Measurements from ENCODE around the gene SMYD3. TPM values are rescaled to one million over a fixed set of nuclear protein-coding genes. Genes with fewer than 3 reads are reported as not detected.

The SMYD3 gene
- total RNA-seq, 1 donor from 2014 or later: 35.4 TPM

- no peaks in the 10 kb centered on the region for H3K36me3 Mint-ChIP-seq (ENCODE audit: low read depth, unreplicated experiment)
- H3K4me1 Mint-ChIP-seq (ENCODE audit: unreplicated experiment): no peaks in the 10 kb centered on the region
- no peaks in the 10 kb centered on the region for H3K27me3 Mint-ChIP-seq (ENCODE audit: unreplicated experiment)
- TF ChIP-seq, protein P1, sequence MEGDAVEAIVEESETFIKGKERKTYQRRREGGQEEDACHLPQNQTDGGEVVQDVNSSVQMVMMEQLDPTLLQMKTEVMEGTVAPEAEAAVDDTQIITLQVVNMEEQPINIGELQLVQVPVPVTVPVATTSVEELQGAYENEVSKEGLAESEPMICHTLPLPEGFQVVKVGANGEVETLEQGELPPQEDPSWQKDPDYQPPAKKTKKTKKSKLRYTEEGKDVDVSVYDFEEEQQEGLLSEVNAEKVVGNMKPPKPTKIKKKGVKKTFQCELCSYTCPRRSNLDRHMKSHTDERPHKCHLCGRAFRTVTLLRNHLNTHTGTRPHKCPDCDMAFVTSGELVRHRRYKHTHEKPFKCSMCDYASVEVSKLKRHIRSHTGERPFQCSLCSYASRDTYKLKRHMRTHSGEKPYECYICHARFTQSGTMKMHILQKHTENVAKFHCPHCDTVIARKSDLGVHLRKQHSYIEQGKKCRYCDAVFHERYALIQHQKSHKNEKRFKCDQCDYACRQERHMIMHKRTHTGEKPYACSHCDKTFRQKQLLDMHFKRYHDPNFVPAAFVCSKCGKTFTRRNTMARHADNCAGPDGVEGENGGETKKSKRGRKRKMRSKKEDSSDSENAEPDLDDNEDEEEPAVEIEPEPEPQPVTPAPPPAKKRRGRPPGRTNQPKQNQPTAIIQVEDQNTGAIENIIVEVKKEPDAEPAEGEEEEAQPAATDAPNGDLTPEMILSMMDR (IDR thresholded peaks at IDR 0.05; ENCODE audit: unreplicated experiment): no peak
- no peak for DNase-seq (ENCODE audit: low spot score)
- no peaks in the 10 kb centered on the region for H3K9me3 Mint-ChIP-seq (ENCODE audit: unreplicated experiment)
- H3K27ac Mint-ChIP-seq (ENCODE audit: unreplicated experiment): no peak overlapping the region
- no peak overlapping the region for H3K4me3 Mint-ChIP-seq (ENCODE audit: unreplicated experiment)
These were observed 455.1 kb downstream of the SMYD3 start for GRCh38 chr1:246051909-246052518.

GRCh38 chr1:246048693-246049092, 458.4 kb downstream of the SMYD3 start:
- Mint-ChIP-seq H3K36me3 (ENCODE audit: low read depth, unreplicated experiment) (no peaks in the 10 kb centered on the region), H3K27me3 (ENCODE audit: unreplicated experiment) (no peaks in the 10 kb centered on the region), H3K27ac (ENCODE audit: unreplicated experiment) (no peak overlapping the region), H3K9me3 (ENCODE audit: unreplicated experiment) (no peaks in the 10 kb centered on the region), H3K4me3 (ENCODE audit: unreplicated experiment) (no peak overlapping the region), H3K4me1 (ENCODE audit: unreplicated experiment) (peaks cover 2% of the 10 kb centered on the region)
- TF ChIP-seq, protein P1 (IDR thresholded peaks at IDR 0.05; ENCODE audit: unreplicated experiment): no peak
- no peak for DNase-seq (ENCODE audit: low spot score)

DNA sequence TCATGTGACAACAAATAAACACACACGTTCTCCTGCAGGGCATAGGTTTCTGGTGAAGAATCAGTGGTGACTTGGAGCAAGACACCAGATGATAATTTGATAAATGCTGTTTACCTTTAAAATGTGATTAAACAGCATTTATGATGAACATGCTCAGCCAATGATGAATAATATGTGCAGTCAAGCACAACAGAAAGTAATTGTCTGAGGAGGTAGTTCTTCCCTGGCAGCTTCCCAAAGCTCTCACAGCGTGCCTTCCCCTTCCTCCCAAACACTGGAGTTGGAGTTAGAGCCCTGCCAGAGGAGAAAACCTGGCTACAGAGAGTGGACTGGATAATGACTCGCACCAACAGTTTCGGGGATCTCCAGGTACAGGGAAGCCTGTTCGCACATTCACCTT, 463.5 kb downstream of the SMYD3 start:
- no peaks in the 10 kb centered on the region for H3K36me3 Mint-ChIP-seq (ENCODE audit: low read depth, unreplicated experiment)
- DNase-seq (ENCODE audit: low spot score): no peak
- H3K27me3 Mint-ChIP-seq (ENCODE audit: unreplicated experiment): no peaks in the 10 kb centered on the region
- H3K27ac Mint-ChIP-seq (ENCODE audit: unreplicated experiment): no peak overlapping the region
- peaks cover 10% of the 10 kb centered on the region for H3K4me1 Mint-ChIP-seq (ENCODE audit: unreplicated experiment)
- no peak overlapping the region for H3K4me3 Mint-ChIP-seq (ENCODE audit: unreplicated experiment)
- TF ChIP-seq, protein P1 (IDR thresholded peaks at IDR 0.05; ENCODE audit: unreplicated experiment): no peak
- no peaks in the 10 kb centered on the region for H3K9me3 Mint-ChIP-seq (ENCODE audit: unreplicated experiment)

GRCh38 chr1:246041360-246041759, 465.7 kb downstream of the SMYD3 start:
- Mint-ChIP-seq H3K4me3 (ENCODE audit: unreplicated experiment) (no peak overlapping the region), H3K9me3 (ENCODE audit: unreplicated experiment) (no peaks in the 10 kb centered on the region), H3K27ac (ENCODE audit: unreplicated experiment) (no peak overlapping the region), H3K4me1 (ENCODE audit: unreplicated experiment) (peaks cover 13% of the 10 kb centered on the region), H3K36me3 (ENCODE audit: low read depth, unreplicated experiment) (no peaks in the 10 kb centered on the region), H3K27me3 (ENCODE audit: unreplicated experiment) (no peaks in the 10 kb centered on the region)
- TF ChIP-seq, protein P1 (IDR thresholded peaks at IDR 0.05; ENCODE audit: unreplicated experiment): no peak
- DNase-seq (ENCODE audit: low spot score): no peak

DNA sequence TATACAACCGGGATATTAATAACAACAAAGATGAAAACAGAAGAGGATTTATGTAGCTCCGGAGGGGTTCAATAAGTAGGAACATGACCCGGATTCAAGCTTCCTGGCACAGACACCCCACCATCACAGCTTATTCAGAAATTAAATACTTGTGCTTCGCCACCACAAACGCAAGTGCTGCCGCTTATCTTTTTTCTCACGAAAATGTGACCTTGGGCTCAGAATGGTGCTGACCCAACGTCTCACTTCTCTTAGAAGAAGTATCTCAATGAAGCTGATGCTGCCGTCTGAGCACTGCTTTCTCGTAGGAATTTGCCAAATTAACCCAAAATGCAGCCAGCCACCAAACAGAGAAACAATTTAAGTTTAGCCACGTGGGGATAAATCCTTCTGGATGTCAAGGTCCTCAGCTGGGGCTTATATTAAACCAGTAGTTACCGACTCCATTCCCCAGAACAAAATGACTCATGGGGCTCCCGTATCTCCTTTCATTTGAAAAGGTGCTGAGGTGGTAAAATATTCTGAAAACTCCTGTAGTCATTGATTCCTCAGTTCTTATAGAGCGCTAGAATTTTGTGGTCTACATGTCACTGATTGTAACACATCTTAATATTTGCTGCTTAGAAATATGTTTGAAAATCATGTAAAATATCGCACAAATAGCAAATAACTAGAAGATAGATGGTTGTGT, 466.7 kb downstream of the SMYD3 start:
- Mint-ChIP-seq H3K4me3 (ENCODE audit: unreplicated experiment) (no peak overlapping the region), H3K36me3 (ENCODE audit: low read depth, unreplicated experiment) (no peaks in the 10 kb centered on the region), H3K9me3 (ENCODE audit: unreplicated experiment) (no peaks in the 10 kb centered on the region), H3K27me3 (ENCODE audit: unreplicated experiment) (no peaks in the 10 kb centered on the region), H3K4me1 (ENCODE audit: unreplicated experiment) (peaks cover 13% of the 10 kb centered on the region), H3K27ac (ENCODE audit: unreplicated experiment) (no peak overlapping the region)
- TF ChIP-seq, protein P1 (IDR thresholded peaks at IDR 0.05; ENCODE audit: unreplicated experiment): no peak
- DNase-seq (ENCODE audit: low spot score): no peak

All from endothelial cell (in vitro differentiated cells).